Prostate gland (tissue), 2 donors: Measurements from ENCODE around the gene BTBD9. TPM values are rescaled to one million over a fixed set of nuclear protein-coding genes. Genes with fewer than 3 reads are reported as not detected.

Source experiments
- DNase-seq: peaks from one replicate; pipeline ENCODE4 v3.0.0-alpha.2; 2019; ENCODE audit warnings: low spot score
- H3K27ac ChIP-seq, 2 donors: fragments of 200-600 bp; sonication (generic); 2 replicates each; pipeline ENCODE4 v1.5.1; 2017 to 2019
- H3K27me3 ChIP-seq: fragments of 200-600 bp; sonication (generic); replicated peaks from 2 replicates; pipeline ENCODE4 v1.5.1; 2019; ENCODE audit not compliant: insufficient read depth
- H3K36me3 ChIP-seq, 2 donors: fragments of 200-600 bp; sonication (generic); 1 replicate in 1 of 2; 2 replicates in 1 of 2; pipeline versions ENCODE4 v1.5.1 to v1.8.1; 2017 to 2019
- H3K4me1 ChIP-seq: fragments of 200-600 bp; sonication (generic); replicated peaks from 2 replicates; pipeline ENCODE4 v1.5.1; 2019
- H3K4me3 ChIP-seq, 2 donors: fragments of 200-600 bp; sonication (generic); 2 replicates each; pipeline ENCODE4 v1.5.1; 2017 to 2019
- H3K9me3 ChIP-seq: fragments of 200-600 bp; sonication (generic); 2 replicates; pipeline ENCODE4 v1.5.1; 2017
- POLR2A ChIP-seq: fragments of 450-650 bp; IDR thresholded peaks from one replicate; pipeline ENCODE4 v1.6.1; 2016; ENCODE audit warnings: antibody characterized with exemption, mild to moderate bottlenecking
- POLR2AphosphoS5 ChIP-seq: sonication (generic); formaldehyde crosslinking; IDR thresholded peaks from one replicate; pipeline ENCODE4 v1.6.1; 2017; ENCODE audit warnings: antibody characterized with exemption
- WGBS: methylation state at CpG from one replicate; pipeline ENCODE4 v1.1.5; 2018; 5-methylcytosine and 5-hydroxymethylcytosine counted together
- intact Hi-C: fragments of 100-400 bp; cut with DNase I; formaldehyde crosslinking; loops from one replicate; pipeline ENCODE4 v1.14.2; 2022
- total RNA-seq, 2 donors: library from RNA; depleted of rRNA; stranded (reverse); fragments of >200 nt; gene quantifications; one replicate each; pipeline ENCODE4 v1.1.0, GENCODE V29; 2016
- TF ChIP-seq, protein P1 (sequence below), 4 experiments: fragments of 200-600 bp in 2 of 4; fragments of 450-650 bp in 2 of 4; sonication (generic) in 2 of 4; IDR thresholded peaks; 1 replicate in 3 of 4; 2 replicates in 1 of 4; pipeline ENCODE4 v1.5.1; 2016 to 2019; ENCODE audit warnings: antibody characterized with exemption in 4 of 4, mild to moderate bottlenecking in 2 of 4, moderate library complexity in 2 of 4

The BTBD9 gene
- total RNA-seq, 2 donors from 2014 or later, result 11.2 to 17.4 TPM

DNA sequence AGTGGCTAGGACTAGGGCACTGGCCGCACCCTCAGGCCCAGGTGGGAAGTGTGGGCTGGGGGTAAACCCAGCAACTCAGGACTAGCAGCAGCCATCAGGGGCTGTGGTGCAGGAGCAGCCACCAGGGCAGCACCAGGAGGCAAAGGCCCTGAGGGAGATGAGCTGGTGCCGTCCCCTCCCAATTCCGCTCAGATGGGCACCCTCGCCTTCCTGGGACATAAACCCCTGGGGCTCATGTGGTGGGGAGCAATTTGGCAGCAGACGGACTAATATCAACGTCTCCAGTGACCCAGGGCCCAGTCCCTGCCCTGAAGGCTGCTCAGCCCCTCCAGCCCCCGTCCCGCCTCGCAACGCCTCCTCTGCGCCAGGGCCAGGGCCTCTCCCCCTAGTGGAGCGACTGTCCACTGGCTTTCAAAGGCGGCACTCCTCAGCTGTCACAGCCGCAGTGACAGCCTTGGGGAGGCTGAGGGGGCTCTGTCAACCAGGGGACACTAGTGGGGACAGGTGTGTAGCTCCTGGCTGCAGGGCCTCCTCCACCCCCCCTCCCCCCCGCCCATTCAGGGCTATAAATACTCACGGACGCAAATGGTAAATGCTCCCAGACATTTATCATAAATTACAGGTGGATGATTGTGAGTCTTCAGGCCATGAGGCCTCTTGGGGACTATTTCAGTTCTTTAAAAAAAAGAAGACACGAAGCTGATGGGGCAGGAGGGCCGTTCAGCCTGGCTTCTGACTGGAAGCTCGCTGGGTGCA, 470.3 kb downstream of the BTBD9 start:
- H3K9me3 ChIP-seq, result no peaks in the 10 kb centered on the region

DNA sequence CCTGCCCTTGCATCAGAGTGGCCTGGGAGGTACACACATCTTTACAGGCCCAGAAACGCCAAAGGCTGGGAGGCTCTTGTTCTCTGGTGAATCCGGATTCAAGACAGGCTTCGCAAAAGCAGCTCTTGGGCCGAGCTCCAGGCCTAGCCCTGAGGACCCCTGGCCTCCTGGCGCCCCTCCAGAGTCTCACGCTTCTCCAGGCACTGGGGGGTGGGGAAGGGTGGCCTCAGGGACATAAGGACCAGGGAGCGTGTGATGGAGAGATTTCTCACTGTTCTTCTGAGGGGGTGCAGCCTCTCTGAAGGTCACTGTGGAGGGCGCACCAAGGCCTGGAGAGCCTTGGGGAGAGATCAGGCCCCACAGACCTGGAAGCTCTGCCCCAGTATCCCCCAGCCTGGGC, 471.0 kb downstream of the BTBD9 start:
- H3K4me3 ChIP-seq, result no peak overlapping the region
- 93% methylated on average over 8 of the region's 8 CpGs for WGBS
- DNase-seq, result no peak

More for the DNA sequence above, 470.3 kb downstream of the BTBD9 start:
- DNase-seq, result no peak
- Histone ChIP-seq H3K4me1 (no peaks in the 10 kb centered on the region), H3K4me3 (no peak overlapping the region), H3K27me3 (no peaks in the 10 kb centered on the region), H3K36me3 (no peaks in the 10 kb centered on the region), H3K27ac (no peak overlapping the region)
- no peak for TF ChIP-seq POLR2AphosphoS5
- TF ChIP-seq, protein P1, sequence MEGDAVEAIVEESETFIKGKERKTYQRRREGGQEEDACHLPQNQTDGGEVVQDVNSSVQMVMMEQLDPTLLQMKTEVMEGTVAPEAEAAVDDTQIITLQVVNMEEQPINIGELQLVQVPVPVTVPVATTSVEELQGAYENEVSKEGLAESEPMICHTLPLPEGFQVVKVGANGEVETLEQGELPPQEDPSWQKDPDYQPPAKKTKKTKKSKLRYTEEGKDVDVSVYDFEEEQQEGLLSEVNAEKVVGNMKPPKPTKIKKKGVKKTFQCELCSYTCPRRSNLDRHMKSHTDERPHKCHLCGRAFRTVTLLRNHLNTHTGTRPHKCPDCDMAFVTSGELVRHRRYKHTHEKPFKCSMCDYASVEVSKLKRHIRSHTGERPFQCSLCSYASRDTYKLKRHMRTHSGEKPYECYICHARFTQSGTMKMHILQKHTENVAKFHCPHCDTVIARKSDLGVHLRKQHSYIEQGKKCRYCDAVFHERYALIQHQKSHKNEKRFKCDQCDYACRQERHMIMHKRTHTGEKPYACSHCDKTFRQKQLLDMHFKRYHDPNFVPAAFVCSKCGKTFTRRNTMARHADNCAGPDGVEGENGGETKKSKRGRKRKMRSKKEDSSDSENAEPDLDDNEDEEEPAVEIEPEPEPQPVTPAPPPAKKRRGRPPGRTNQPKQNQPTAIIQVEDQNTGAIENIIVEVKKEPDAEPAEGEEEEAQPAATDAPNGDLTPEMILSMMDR (IDR thresholded peaks at IDR 0.05), result no peak
- TF ChIP-seq POLR2A, result no peak
- intact Hi-C loops, result no loop called here
- WGBS, result 72% methylated on average over 19 of the region's 20 CpGs

DNA sequence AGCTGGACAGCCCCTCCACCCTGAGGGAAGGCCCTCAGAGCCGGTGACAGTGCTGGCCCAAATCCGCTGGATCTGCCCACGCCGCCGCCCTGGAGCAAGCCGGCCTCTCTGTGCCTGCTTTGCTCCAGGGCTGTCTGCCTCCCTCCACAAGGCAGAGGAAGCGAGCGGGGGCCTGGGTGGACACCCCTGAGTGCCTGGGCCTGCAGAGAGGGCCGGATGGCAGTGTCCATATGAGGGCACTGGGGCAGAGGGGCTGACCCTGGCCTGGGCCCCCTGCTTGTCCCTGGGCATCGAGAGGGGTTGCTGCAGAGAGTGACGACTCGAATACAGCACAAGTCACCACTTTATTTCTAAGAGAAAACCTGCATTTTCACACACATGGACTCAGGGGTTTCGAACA, 471.6 kb downstream of the BTBD9 start:
- intact Hi-C loops, result no loop called here
- H3K4me1 ChIP-seq, result no peaks in the 10 kb centered on the region
- WGBS, result 97% methylated on average over 12 of the region's 13 CpGs
- no peak for DNase-seq
- H3K27ac ChIP-seq, result no peak overlapping the region
- TF ChIP-seq POLR2A, result no peak
- TF ChIP-seq POLR2AphosphoS5, result no peak
- TF ChIP-seq, protein P1 (IDR thresholded peaks at IDR 0.05), result no peak
- no peaks in the 10 kb centered on the region for H3K36me3 ChIP-seq
- no peak overlapping the region for H3K4me3 ChIP-seq
- H3K9me3 ChIP-seq, result no peaks in the 10 kb centered on the region
- no peaks in the 10 kb centered on the region for H3K27me3 ChIP-seq

More for the DNA sequence above, 471.0 kb downstream of the BTBD9 start:
- Histone ChIP-seq H3K9me3 (no peaks in the 10 kb centered on the region), H3K27me3 (no peaks in the 10 kb centered on the region), H3K4me1 (no peaks in the 10 kb centered on the region), H3K36me3 (no peaks in the 10 kb centered on the region), H3K27ac (no peak overlapping the region)
- TF ChIP-seq, protein P1 (IDR thresholded peaks at IDR 0.05), result no peak
- TF ChIP-seq POLR2AphosphoS5 (no peak), POLR2A (no peak)
- intact Hi-C loops, result no loop called here

- intact Hi-C loops, result no loop called here
Observed at GRCh38 chr6:38167598-38167997, 472.1 kb downstream of the BTBD9 start.

More at GRCh38 chr6:38167598-38167997, 472.1 kb downstream of the BTBD9 start:
- Histone ChIP-seq H3K36me3 (no peaks in the 10 kb centered on the region), H3K27ac (no peak overlapping the region), H3K27me3 (no peaks in the 10 kb centered on the region), H3K4me1 (no peaks in the 10 kb centered on the region), H3K9me3 (no peaks in the 10 kb centered on the region), H3K4me3 (no peak overlapping the region)
- WGBS, result 89% methylated on average over 11 of the region's 11 CpGs
- TF ChIP-seq, protein P1 (IDR thresholded peaks at IDR 0.05), result no peak
- TF ChIP-seq POLR2AphosphoS5, result no peak
- TF ChIP-seq POLR2A, result no peak
- DNase-seq, result no peak
